ENCODE measurements around the gene EFCAB8.
A peak's percentile ranks its signal among the peaks of the same experiment; 100 is the strongest.
"Not testable (repeated sequence)": the region's sequence is repeated elsewhere in the genome, so short reads cannot be mapped to it uniquely, and the experiment has no call there.

Gene EFCAB8

GRCh38 chr20:32930701-32931100, 72.0 kb downstream of the EFCAB8 start:
- Mint-ChIP-seq H3K4me1 (no peaks in the 10 kb centered on the region), H3K9me3 (peaks cover 5% of the 10 kb centered on the region), H3K4me3 (no peak overlapping the region), H3K27ac (no peak overlapping the region), H3K27me3 (no peaks in the 10 kb centered on the region), H3K36me3 (no peaks in the 10 kb centered on the region)
- no peak for ATAC-seq

GRCh38 chr20:32934580-32934979, 75.9 kb downstream of the EFCAB8 start:
- no peak for ATAC-seq
- Mint-ChIP-seq H3K27me3 (peaks cover 11% of the 10 kb centered on the region), H3K4me3 (no peak overlapping the region), H3K9me3 (peaks cover 5% of the 10 kb centered on the region), H3K36me3 (peaks cover 7% of the 10 kb centered on the region), H3K27ac (no peak overlapping the region), H3K4me1 (no peaks in the 10 kb centered on the region)

- ATAC-seq = no peak
- Mint-ChIP-seq H3K4me3 (no peak overlapping the region), H3K4me1 (no peaks in the 10 kb centered on the region), H3K27me3 (peaks cover 29% of the 10 kb centered on the region), H3K27ac (no peak overlapping the region), H3K9me3 (peaks cover 7% of the 10 kb centered on the region), H3K36me3 (peaks cover 18% of the 10 kb centered on the region)
These were observed 82.6 kb downstream of the EFCAB8 start for GRCh38 chr20:32941155-32941885.

GRCh38 chr20:32943490-32944052, 84.8 kb downstream of the EFCAB8 start:
- H3K36me3 Mint-ChIP-seq = peaks cover 18% of the 10 kb centered on the region
- peaks cover 7% of the 10 kb centered on the region for H3K9me3 Mint-ChIP-seq
- no peak overlapping the region for H3K4me3 Mint-ChIP-seq
- ATAC-seq = no peak
- no peaks in the 10 kb centered on the region for H3K4me1 Mint-ChIP-seq
- no peak overlapping the region for H3K27ac Mint-ChIP-seq
- peaks cover 29% of the 10 kb centered on the region for H3K27me3 Mint-ChIP-seq

GRCh38 chr20:32945710-32946221, 87.0 kb downstream of the EFCAB8 start:
- Mint-ChIP-seq H3K4me3 (no peak overlapping the region), H3K27ac (no peak overlapping the region), H3K36me3 (peaks cover 11% of the 10 kb centered on the region)

GRCh38 chr20:32946629-32947028, 87.9 kb downstream of the EFCAB8 start:
- Mint-ChIP-seq H3K36me3 (peaks cover 11% of the 10 kb centered on the region), H3K9me3 (peaks cover 4% of the 10 kb centered on the region), H3K27ac (no peak overlapping the region), H3K4me3 (no peak overlapping the region), H3K4me1 (peaks cover 8% of the 10 kb centered on the region), H3K27me3 (peaks cover 15% of the 10 kb centered on the region)
- no peak for ATAC-seq

More at GRCh38 chr20:32945710-32946221, 87.0 kb downstream of the EFCAB8 start:
- H3K4me1 Mint-ChIP-seq = peaks cover 8% of the 10 kb centered on the region
- peaks cover 7% of the 10 kb centered on the region for H3K9me3 Mint-ChIP-seq
- no peak for ATAC-seq
- H3K27me3 Mint-ChIP-seq = peaks cover 15% of the 10 kb centered on the region

- H3K27me3 Mint-ChIP-seq, ATAC-seq, H3K4me1 Mint-ChIP-seq, H3K9me3 Mint-ChIP-seq, H3K27ac Mint-ChIP-seq, H3K36me3 Mint-ChIP-seq, H3K4me3 Mint-ChIP-seq: not testable (repeated sequence)
These were observed 91.8 kb downstream of the EFCAB8 start for GRCh38 chr20:32950539-32950938.

GRCh38 chr20:32957459-32957858, 98.7 kb downstream of the EFCAB8 start:
- no peak for ATAC-seq

GRCh38 chr20:32958574-32958973, 99.9 kb downstream of the EFCAB8 start:
- H3K4me3 Mint-ChIP-seq = no peak overlapping the region
- peaks cover 25% of the 10 kb centered on the region for H3K36me3 Mint-ChIP-seq
- H3K9me3 Mint-ChIP-seq = peaks cover 20% of the 10 kb centered on the region
- no peak overlapping the region for H3K27ac Mint-ChIP-seq
- H3K27me3 Mint-ChIP-seq = peaks cover 9% of the 10 kb centered on the region
- no peaks in the 10 kb centered on the region for H3K4me1 Mint-ChIP-seq
- no peak for ATAC-seq

More at GRCh38 chr20:32957459-32957858, 98.7 kb downstream of the EFCAB8 start:
- Mint-ChIP-seq H3K27ac (no peak overlapping the region), H3K27me3 (peaks cover 9% of the 10 kb centered on the region), H3K36me3 (peaks cover 25% of the 10 kb centered on the region), H3K4me3 (no peak overlapping the region), H3K9me3 (peaks cover 20% of the 10 kb centered on the region), H3K4me1 (no peaks in the 10 kb centered on the region)

GRCh38 chr20:32959351-32960221, 100.9 kb downstream of the EFCAB8 start:
- peaks cover 25% of the 10 kb centered on the region for H3K36me3 Mint-ChIP-seq
- H3K27me3 Mint-ChIP-seq = peaks cover 9% of the 10 kb centered on the region
- no peaks in the 10 kb centered on the region for H3K4me1 Mint-ChIP-seq
- no peak overlapping the region for H3K4me3 Mint-ChIP-seq
- no peak overlapping the region for H3K27ac Mint-ChIP-seq
- peaks cover 20% of the 10 kb centered on the region for H3K9me3 Mint-ChIP-seq
- no peak for ATAC-seq

- ATAC-seq = no peak
- Mint-ChIP-seq H3K36me3 (peaks cover 25% of the 10 kb centered on the region), H3K27ac (no peak overlapping the region)
These were observed 101.4 kb downstream of the EFCAB8 start for GRCh38 chr20:32960222-32960518.

GRCh38 chr20:32960849-32961731, 102.4 kb downstream of the EFCAB8 start:
- Mint-ChIP-seq H3K27ac (no peak overlapping the region), H3K36me3 (peaks cover 25% of the 10 kb centered on the region), H3K4me1 (peaks cover 3% of the 10 kb centered on the region), H3K4me3 (no peak overlapping the region), H3K27me3 (peaks cover 9% of the 10 kb centered on the region), H3K9me3 (peaks cover 20% of the 10 kb centered on the region)
- peak; percentile 11 for ATAC-seq

More at GRCh38 chr20:32960222-32960518, 101.4 kb downstream of the EFCAB8 start:
- Mint-ChIP-seq H3K27me3 (peaks cover 9% of the 10 kb centered on the region), H3K9me3 (peaks cover 20% of the 10 kb centered on the region), H3K4me1 (no peaks in the 10 kb centered on the region), H3K4me3 (no peak overlapping the region)

GRCh38 chr20:32962053-32962452, 103.3 kb downstream of the EFCAB8 start:
- peaks cover 9% of the 10 kb centered on the region for H3K27me3 Mint-ChIP-seq
- peaks cover 16% of the 10 kb centered on the region for H3K9me3 Mint-ChIP-seq
- peaks cover 13% of the 10 kb centered on the region for H3K4me1 Mint-ChIP-seq
- peaks cover 18% of the 10 kb centered on the region for H3K36me3 Mint-ChIP-seq
- ATAC-seq = no peak
- no peak overlapping the region for H3K27ac Mint-ChIP-seq
- H3K4me3 Mint-ChIP-seq = no peak overlapping the region

GRCh38 chr20:32962646-32963045, 103.9 kb downstream of the EFCAB8 start:
- Mint-ChIP-seq H3K4me1 (peaks cover 19% of the 10 kb centered on the region), H3K36me3 (peaks cover 15% of the 10 kb centered on the region), H3K9me3 (peaks cover 13% of the 10 kb centered on the region)
- H3K27ac Mint-ChIP-seq, H3K27me3 Mint-ChIP-seq, ATAC-seq, H3K4me3 Mint-ChIP-seq: not testable (repeated sequence)

Measured in stimulated activated memory B cell treated with anti-CD40 and anti-IgM and Interleukin-4, amounts not matched to agents 10 μg/mL and 1 μg/mL and 100 μg/mL, for 72 hours (primary cell).